ENCODE measurements around the gene PDGFD.

PDGFD gene

DNA sequence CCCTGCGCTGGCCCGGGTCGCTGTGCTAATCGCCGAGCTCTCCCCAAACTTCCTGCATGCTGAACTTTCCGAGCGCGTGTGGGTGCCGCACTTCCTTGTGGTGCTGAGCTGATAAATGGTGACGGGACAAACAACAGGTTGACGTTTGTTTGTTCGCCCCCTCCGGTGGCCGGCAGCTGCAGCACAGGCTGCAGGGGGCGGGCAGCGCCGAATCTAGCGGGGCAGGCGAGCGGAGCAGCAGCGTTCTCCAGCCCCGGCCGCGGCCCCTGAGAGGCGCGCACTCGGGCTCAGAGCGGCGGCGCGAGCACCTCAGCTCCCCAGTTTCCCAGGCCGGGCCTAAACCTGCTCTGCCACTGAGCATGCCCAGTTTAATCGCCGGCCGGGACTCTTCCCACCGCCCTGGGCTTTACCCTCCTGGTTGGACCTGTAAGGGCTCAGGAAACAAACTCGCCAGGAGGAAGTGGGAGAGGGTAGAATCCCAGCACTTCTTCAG, at the start of gene PDGFD:
Gene PDGFD, minus strand, starts transcription at position 120 of the 493 bp plus-strand sequence.
- peak; percentile 74 for DNase-seq (ENCODE audit: low spot score)

DNA sequence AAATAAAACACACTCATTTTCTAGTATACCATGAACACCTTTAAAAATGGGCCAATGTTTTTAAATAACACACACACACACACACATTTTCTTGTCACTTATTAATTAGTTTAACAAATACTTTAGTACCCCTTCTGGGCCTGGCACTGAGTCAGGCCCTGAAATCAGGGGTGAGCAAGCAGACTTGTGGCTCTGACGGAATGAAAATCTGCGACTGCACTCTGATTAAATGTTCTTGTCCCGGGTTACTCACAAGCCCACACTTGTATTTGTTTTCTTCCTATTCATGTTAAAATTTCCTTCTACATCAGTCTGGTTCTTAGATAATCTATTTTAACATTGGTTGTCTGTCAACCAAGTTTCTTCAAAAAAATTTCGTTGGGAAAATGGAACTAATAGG, 43.0 kb upstream of the PDGFD start:
- no peak for DNase-seq (ENCODE audit: low spot score)

DNA sequence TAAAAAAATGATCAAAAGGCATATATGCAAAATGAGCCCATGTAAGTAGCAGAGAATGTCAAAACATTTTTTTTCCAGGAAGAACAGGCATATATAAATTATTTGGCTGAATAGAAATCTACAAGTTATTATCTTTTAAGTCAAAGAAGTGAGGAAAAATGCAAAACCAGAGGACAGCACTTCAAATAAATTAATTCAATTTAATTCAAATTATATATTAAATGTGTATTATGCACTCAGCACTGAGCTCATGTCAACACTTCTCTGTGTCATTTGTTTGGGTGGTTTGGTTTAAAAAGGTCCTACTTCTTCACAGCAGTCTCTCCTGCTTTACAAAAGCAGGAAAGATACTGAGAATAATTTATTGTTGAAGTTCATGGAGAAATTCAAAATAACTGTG, 41.9 kb upstream of the PDGFD start:
- no peak for DNase-seq (ENCODE audit: low spot score)

DNA sequence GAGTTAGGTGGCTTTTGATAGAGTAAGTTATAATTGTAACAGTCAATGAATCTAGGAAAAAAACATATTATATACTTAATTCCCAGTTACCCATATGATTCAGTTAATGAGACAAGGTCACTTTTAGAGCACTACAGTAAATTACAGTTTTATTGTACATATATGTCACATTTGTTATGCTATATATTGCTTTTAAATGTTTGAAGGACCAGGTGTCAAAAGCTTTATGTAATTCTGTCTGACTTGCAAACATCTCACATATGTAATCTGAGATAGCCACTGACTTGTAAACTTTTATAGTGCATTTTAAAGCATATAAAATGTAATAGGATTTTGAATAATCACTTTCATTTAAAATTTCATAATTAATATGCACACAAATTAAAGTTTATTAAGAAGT, 36.7 kb upstream of the PDGFD start:
- DNase-seq (ENCODE audit: low spot score): no peak

DNA sequence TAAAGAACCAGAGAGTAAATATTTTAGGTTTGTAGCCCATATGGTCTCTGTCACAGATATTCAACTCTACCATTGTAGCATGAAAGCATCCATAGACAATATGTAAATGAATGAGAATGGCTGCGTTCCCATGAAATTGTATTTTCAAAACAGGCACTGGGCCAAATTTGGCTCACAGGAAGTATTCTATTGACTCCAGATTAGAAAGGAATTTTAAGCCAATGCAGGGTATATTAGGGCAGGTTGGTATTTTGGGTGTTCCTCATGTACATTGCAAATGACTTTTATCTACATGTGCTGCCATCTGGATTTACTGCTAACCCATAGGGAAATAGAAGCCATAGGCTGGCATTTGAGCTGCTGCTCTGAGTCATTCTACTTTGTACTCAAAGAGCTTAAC, 35.1 kb upstream of the PDGFD start:
- no peak for DNase-seq (ENCODE audit: low spot score)

DNA sequence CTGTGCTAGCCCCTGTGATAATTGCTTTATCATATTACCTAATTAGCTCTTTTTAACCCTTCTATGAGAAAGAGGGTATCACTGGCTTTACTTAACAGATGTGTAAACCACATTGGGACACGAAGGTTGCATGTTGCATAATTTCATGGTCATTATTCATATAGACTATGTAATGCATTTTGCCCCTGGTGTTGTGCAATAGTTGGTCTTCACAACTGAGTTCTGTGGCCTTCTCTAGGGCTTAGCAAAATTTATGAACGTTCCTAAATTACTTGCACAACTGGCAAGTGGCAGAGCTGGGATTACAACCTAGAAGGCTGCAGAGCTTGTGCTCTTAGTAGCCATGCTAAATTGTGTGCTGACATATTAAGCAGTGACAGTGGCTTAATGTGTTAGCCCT, 34.6 kb upstream of the PDGFD start:
- DNase-seq (ENCODE audit: low spot score): no peak

DNA sequence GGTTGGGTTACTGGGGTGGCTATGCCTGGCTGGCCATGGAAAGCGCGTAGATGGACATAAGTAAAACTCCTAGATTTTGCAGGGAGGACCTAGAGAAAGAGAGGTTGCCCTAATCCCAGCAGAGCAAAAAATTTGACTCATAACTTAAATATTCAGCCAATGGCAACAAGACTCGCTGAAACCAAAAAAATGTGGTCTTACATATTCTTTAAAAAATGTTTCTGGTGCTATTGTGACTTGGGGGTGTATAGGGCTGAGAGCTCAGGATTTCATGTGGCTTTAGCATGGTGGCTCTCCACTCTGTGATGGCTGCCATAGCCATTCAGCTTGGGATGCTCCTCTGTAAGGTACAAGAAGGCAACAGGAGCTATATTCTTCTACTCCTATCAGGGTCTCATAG, 27.2 kb upstream of the PDGFD start:
- DNase-seq (ENCODE audit: low spot score): peak; percentile 43

DNA sequence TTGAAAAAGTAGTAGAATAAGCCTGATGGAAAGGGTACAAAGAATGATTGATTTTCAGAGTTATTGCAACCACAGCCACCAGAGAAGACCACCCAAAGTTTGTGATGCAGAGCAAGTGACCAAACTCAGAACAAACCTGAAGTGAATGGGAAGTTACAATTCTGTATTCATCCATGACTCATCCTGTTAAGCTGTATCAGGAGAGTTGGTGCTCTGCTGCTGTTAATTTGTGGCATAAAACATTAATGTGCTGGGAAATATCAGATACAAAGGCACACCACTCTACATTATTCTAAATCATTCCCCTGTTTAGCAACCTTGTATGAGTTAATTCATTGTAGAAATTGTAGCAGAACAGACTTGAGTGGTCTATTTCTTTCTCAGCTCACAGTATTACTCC, 19.6 kb upstream of the PDGFD start:
- peak; percentile 6 for DNase-seq (ENCODE audit: low spot score)

DNA sequence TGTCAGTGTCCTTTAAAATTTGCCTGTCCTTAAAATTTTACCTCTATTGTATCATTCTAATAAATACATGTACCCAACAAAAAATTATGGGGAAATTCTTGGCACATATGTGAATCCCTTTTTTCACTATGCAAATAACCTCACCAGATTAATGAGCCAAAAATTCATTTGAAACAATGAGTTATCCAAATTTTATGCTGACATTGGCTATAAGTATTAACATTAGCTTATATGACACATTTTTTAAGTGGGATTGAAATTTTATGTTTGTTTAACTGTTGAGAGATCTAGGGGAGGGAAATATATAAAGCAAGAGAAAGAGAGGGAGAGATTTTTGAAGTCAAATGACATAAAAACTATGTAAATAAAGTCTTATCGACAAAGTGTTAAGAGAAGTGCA, 11.8 kb upstream of the PDGFD start:
- DNase-seq (ENCODE audit: low spot score): no peak

DNA sequence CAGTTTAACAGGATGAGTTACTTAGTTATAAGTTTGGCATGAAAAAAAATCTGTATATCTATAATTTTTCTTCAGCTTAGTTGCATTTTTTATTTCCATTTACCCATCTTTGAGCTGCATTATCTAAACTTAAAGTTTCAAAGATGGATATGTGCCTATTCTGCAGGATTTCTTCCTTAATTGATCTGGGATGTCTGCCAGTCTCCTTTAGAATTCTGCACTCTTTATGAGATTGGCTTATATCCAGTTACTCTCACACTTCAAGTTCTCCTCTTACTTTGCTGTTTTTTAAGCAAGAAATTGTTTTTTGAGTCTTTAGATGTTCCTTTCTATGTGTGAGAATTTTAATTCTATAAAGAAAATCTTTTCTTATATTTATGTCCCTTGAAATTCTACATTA, 5.1 kb upstream of the PDGFD start:
- no peak for DNase-seq (ENCODE audit: low spot score)

DNA sequence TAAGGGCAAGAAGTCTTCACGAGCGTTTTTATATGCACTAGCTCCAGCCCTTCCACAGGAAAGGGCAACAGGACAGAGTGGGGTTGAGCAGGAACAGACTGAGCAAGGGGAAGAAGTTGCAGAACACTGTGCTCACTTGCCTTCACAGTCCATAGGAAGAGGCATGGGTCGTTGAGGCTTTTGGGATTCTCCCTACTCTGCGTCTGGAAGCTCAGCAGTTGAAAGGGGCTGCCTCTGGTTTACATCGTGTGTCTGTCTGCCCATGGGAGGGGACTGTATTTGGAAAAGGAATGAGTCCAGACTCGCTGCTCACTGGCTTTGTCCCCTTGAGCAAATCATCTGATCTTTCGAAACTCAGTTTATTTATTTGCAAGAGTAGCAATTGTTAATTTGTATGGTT, 1.1 kb upstream of the PDGFD start:
- DNase-seq (ENCODE audit: low spot score): peak; percentile 4

DNA sequence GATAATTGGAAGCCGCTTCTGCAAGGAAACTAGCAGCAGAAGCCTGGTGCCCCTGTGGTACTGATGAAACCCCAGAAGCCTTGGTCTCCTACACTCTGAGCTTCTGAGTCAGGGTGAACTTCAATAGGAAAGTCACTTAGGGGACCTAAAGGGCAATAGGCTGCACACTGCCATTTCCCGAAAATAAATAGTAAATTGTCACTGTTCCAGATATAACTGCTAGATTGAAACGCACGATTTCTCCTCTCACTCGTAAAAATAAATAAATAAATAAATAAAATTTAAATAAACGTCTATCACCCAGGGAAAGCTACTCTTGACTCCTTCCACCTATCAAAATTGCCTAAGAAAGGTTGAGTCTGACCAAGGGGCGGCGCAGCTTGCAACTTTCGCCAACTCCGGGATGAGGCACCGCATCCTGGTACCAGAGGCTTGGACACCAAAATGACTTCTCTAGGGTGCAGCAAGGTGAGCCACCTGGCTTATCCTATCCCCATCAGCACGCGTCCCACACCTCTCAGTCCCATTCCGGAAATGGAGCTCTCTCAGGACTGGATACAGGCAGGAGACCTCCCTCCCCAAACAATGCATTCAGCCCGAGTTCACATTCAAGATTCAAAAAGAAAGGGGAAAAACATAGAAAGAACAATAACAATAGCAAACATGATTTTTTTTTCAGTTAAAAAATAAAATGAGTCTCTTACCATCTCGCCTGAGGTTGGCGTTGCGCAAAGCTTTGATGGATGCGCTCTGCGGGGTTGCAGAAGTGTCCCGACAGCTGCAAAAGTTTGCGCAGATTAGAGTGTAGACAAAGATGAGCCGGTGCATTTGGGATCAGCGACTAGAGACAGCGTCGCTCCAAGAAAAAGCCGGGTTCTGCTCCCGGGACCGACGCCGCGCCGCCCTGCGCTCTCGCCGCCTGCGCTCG, 583 bp downstream of the PDGFD start:
- DNase-seq (ENCODE audit: low spot score): peak; percentile 20

DNA sequence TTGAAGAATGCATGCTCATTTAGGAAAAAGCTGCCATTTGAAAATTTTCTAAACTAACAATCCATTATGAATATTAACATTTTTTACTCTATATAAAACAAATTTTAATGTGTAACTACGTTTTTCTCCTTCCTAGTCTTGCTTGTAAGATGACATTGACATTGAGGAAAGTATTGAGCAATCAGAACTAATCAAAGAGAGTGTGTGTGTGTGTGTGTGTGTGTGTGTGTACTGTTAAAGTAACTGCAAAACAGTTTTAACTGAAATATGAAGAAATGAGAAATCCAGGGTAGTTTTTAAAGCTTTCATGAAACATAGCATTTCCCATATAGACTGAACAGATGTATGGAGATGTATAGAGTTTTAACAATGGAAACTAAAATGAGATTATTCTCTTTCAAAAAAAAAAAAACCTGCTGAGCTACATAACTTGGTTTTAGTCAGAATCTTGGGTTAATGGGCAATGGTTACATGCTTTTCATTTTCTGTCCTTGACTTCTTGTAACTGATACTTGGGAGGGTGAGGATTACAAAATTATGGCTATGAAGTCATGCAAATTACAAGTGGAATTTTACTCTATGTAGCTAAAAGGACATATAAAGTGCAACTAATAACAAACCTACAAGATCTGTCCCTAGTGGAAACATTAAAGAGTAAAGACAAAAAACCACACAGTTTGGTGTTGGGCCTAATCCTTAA, 2.0 kb downstream of the PDGFD start:
- DNase-seq (ENCODE audit: low spot score): no peak

DNA sequence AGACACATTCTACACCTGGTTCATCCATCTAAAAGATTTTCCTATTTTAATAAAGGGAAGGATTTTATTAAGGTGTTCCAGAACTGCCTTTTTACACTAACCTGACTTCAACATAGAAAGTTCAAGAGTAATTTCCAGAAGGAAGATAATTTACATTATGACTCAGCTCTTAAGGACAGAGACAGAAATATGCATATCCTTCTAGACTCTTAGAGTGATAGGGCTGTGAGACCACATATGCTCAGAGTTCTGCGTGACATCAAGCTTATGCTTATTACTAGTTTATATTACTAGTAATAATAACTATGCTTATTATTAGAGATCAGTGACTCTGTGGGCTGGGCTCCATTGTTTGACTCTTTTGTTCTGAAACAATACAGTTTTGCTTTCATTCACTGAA, 4.6 kb downstream of the PDGFD start:
- no peak for DNase-seq (ENCODE audit: low spot score)

DNA sequence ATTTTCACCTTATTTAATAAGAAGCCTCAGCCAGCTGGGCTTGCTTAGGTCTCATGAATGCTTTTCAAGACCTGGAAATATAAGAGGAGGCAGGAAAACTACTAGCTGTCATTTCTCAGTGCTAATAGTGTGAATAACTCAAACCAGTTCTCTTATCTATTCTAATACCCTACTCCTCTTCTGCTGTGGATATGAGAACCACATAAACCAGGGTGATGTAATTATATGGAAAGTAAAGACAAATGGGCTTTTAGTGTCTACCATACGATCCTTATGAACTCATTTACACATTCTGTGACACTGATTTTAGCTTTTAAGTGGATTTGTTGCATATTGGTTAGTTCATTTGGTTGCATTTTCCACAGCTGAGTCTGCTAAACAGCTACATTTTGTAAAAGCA, 8.6 kb downstream of the PDGFD start:
- no peak for DNase-seq (ENCODE audit: low spot score)

DNA sequence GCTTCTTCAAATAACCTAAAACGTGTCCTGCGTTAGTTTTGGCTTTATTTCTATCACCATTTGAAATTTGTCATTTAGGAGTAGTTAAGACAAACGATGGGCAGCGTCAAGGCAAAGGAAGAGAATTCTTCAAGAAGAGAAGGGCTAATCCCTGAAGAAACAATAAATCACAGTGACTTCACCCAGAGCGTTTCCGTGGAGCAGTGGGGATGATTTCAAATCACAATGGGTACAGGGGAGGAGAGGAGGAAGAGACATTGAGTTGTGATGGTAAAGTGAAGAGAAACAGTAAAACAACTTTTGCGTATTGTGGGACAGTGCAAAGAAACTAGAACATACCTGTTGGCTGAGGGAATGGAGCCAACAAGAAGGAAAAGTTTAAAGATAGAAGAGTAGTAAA, 9.7 kb downstream of the PDGFD start:
- no peak for DNase-seq (ENCODE audit: low spot score)

DNA sequence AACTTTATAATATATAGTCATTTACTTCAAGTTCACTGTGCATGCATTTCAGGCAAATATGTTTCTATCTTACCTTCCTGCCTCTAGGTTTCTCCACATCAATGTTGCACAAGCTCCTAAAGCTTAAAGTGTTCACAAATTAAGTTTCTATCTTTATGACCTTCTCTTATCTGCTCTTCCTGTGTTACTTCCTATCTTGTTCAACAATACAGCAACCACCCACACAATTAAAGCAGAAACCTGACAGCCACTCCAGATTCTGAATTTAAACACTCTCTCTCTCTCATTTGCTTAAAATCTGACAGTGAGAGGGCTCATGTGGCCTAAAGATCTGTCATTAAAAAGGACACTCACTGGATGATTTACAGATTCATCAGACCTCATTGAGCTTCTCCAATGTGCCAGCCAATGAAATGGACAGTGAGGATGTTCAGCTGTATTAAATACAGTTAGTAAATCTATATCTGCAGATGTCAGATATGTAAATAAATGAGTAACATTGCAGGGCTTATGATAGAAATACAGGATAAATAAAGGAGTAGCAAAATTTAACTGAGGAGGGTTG, 10.9 kb downstream of the PDGFD start:
- DNase-seq (ENCODE audit: low spot score): no peak

DNA sequence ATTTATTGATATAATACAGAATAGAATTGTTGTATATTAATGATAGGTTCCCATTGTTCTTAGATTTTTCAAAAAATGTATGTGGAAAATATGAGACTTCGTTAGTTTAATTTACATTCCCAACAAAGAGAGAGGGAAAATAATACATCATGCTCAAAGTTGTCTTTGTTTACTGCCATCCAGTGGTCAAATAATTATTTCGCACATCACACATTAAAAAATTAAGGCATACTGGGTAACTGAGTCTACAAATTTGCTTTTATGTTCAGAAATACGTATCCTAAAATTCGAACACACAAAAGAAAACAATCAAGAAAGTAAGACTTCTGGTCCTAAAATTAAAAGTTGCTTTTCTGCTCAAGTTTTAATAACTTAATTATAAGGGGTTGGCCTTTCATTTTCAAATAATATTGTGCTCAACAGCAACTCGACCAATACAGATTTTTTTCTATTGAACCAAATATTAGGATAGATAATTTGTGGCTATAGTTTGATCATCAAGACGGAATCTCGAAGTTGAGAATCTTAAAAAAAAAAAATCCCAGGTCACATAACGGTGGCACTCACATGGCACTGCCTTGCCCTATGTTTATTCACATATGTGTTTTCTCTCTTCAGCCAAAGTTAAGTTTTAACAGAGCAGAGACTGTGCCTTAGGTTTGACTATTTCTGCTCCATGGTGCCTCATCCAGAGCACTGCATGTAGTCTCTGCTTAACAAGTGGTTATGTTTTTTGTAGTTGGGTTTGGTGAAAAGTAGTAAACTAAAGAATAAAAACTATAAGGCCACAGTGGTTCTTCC, 12.3 kb downstream of the PDGFD start:
- DNase-seq (ENCODE audit: low spot score): peak; percentile 11

DNA sequence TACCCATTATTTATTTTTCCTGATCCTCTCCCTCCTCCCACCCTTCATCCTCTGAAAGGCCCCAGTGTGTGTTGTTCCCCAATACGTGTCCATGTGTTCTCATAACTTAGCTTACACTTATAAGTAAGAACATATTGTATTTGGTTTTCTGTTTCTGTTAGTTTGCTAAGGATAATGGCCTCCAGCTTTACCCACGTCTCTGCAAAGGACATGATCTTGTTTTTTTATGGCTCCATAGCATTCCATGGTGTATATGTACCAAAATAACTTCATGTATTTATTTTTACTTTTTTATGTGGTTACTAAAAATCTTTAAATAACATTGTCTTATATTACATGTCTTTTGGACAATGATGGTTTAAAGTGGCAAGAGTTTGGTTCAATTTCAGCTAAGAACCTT, 15.2 kb downstream of the PDGFD start:
- DNase-seq (ENCODE audit: low spot score): no peak

DNA sequence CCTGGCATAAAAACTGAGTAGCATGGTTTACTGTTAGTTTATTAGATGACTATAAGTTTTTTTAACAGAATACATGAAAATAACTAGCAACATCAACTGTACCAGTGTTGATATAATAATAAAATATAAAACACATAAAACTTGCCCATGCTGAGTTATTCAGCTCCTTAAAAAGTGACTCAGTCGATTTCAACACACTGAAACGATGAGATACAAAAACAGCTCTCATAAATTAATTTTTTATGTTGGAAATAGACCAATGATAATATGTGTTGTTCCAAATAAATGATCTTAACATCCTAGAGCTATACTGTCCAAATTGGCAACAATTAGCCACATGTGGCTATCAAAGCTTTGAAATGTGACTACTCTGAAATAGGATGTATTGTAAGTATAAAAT, 15.9 kb downstream of the PDGFD start:
- DNase-seq (ENCODE audit: low spot score): peak; percentile 45

DNA sequence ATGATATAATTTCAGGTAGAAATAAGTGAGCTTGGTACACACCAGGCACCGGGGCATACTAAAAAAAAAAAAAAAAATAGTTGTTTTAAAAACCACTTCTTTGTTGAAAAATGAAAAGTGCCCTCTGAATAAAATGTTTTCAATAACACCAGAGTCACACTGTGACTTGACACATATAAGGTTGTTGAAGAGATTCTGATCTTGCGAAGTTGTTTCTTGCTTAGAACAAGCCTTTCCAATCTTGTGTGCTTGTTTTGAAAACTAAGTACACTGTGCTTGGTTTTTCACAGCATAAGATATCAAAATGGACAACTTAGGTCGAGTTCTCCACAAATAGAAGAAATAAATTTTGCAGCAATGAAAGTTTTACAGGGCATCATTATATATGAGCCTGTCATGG, 17.0 kb downstream of the PDGFD start:
- DNase-seq (ENCODE audit: low spot score): no peak

DNA sequence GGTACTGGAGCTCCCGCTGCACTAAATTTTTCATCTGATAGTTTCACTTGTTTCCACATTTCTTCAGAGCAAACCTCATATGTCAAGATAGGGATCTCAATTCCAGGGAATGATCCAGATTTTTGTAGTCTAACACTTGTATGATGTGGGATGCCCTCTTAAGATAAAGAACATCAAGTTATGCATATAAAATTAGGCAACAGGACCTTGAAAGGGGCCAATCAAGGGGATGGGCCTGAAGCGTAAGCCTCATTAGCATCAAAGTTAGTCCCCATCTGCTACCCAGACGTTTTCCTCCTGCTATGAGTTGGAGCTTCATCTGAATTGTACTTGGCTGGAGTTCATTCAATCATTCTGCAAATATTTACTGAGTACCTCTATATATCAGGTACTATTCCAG, 17.5 kb downstream of the PDGFD start:
- no peak for DNase-seq (ENCODE audit: low spot score)

Measured in AG20443 (cell line).